Nephron (organoid): ENCODE data around the gene BTBD9.

Experiments
- H3K27ac Mint-ChIP-seq, 3 experiments: 2 replicates each; pipeline ENCODE4 v1.8.0; 2020; ENCODE audit warnings: mixed read lengths in 3 of 3, mild to moderate bottlenecking in 2 of 3, moderate library complexity in 1 of 3
- H3K27me3 Mint-ChIP-seq: 2 replicates; pipeline ENCODE4 v1.8.0; 2021; ENCODE audit warnings: low read depth, mild to moderate bottlenecking, moderate library complexity, mixed read lengths
- H3K36me3 Mint-ChIP-seq: 2 replicates; pipeline ENCODE4 v1.8.0; 2020; ENCODE audit warnings: low read depth, mixed read lengths
- H3K4me1 Mint-ChIP-seq: 2 replicates; pipeline ENCODE4 v1.8.0; 2020; ENCODE audit warnings: mixed read lengths
- H3K4me3 Mint-ChIP-seq, 3 experiments: 2 replicates each; pipeline ENCODE4 v1.8.0; 2020; ENCODE audit warnings: mild to moderate bottlenecking in 3 of 3, mixed read lengths in 3 of 3, moderate library complexity in 2 of 3
- H3K9me3 Mint-ChIP-seq: 2 replicates; pipeline ENCODE4 v1.8.0; 2020; ENCODE audit warnings: mixed read lengths
- CTCF ChIP-seq, 3 experiments: fragments of 200-600 bp; sonication (generic); IDR thresholded peaks; one replicate each; pipeline ENCODE4 v1.5.0; 2021; ENCODE audit warnings: antibody characterized with exemption in 3 of 3; ENCODE audit not compliant: unreplicated experiment in 3 of 3

BTBD9 gene

GRCh38 chr6:38168699-38169098 is 471.0 kb downstream of the BTBD9 start:
- Mint-ChIP-seq H3K27me3 (peaks cover 8% of the 10 kb centered on the region), H3K4me3 (no peak overlapping the region), H3K36me3 (peaks cover 7% of the 10 kb centered on the region), H3K9me3 (no peaks in the 10 kb centered on the region), H3K4me1 (peaks cover 26% of the 10 kb centered on the region), H3K27ac (no peak overlapping the region)
- TF ChIP-seq CTCF (IDR thresholded peaks at IDR 0.05; ENCODE audit: unreplicated experiment in 3 of 3) = no peak

- Mint-ChIP-seq H3K4me3 (no peak overlapping the region), H3K36me3 (peaks cover 4% of the 10 kb centered on the region), H3K9me3 (no peaks in the 10 kb centered on the region), H3K4me1 (peaks cover 26% of the 10 kb centered on the region), H3K27me3 (peaks cover 8% of the 10 kb centered on the region), H3K27ac (no peak overlapping the region)
- no peak for TF ChIP-seq CTCF (IDR thresholded peaks at IDR 0.05; ENCODE audit: unreplicated experiment in 3 of 3)
Observed at GRCh38 chr6:38168126-38168525, 471.6 kb downstream of the BTBD9 start.

- H3K27me3 Mint-ChIP-seq = peaks cover 8% of the 10 kb centered on the region
- no peak overlapping the region for H3K27ac Mint-ChIP-seq
- peaks cover 4% of the 10 kb centered on the region for H3K36me3 Mint-ChIP-seq
Observed at GRCh38 chr6:38167598-38167997, 472.1 kb downstream of the BTBD9 start.

GRCh38 chr6:38166411-38167240 is 473.1 kb downstream of the BTBD9 start:
- no peak for TF ChIP-seq CTCF (IDR thresholded peaks at IDR 0.05; ENCODE audit: unreplicated experiment in 3 of 3)
- peaks cover 8% of the 10 kb centered on the region for H3K27me3 Mint-ChIP-seq
- peaks cover 26% of the 10 kb centered on the region for H3K4me1 Mint-ChIP-seq
- peaks cover 7% of the 10 kb centered on the region for H3K36me3 Mint-ChIP-seq
- H3K9me3 Mint-ChIP-seq = no peaks in the 10 kb centered on the region
- no peak overlapping the region for H3K27ac Mint-ChIP-seq
- H3K4me3 Mint-ChIP-seq = no peak overlapping the region

More at GRCh38 chr6:38167598-38167997, 472.1 kb downstream of the BTBD9 start:
- Mint-ChIP-seq H3K4me1 (peaks cover 26% of the 10 kb centered on the region), H3K9me3 (no peaks in the 10 kb centered on the region), H3K4me3 (no peak overlapping the region)
- TF ChIP-seq CTCF (IDR thresholded peaks at IDR 0.05; ENCODE audit: unreplicated experiment in 3 of 3) = no peak

- Mint-ChIP-seq H3K4me1 (peaks cover 7% of the 10 kb centered on the region), H3K27ac (no peak overlapping the region), H3K36me3 (peaks cover 23% of the 10 kb centered on the region), H3K9me3 (peaks cover 3% of the 10 kb centered on the region), H3K4me3 (no peak overlapping the region), H3K27me3 (peaks cover 4% of the 10 kb centered on the region)
- no peak for TF ChIP-seq CTCF (IDR thresholded peaks at IDR 0.05; ENCODE audit: unreplicated experiment in 3 of 3)
Observed at GRCh38 chr6:38164671-38165108, 475.0 kb downstream of the BTBD9 start.

- peaks cover 4% of the 10 kb centered on the region for H3K27me3 Mint-ChIP-seq
- no peak overlapping the region for H3K4me3 Mint-ChIP-seq
- no peak for TF ChIP-seq CTCF (IDR thresholded peaks at IDR 0.05; ENCODE audit: unreplicated experiment in 3 of 3)
- peaks cover 5% of the 10 kb centered on the region for H3K4me1 Mint-ChIP-seq
- peaks cover 3% of the 10 kb centered on the region for H3K9me3 Mint-ChIP-seq
- peaks cover 28% of the 10 kb centered on the region for H3K36me3 Mint-ChIP-seq
- H3K27ac Mint-ChIP-seq = no peak overlapping the region
Observed at GRCh38 chr6:38164131-38164481, 475.6 kb downstream of the BTBD9 start.
